ENCODE measurements around the gene ALG13. TPM values are rescaled to one million over a fixed set of nuclear protein-coding genes. Genes with fewer than 3 reads are reported as not detected.

The ALG13 gene
- polyA plus RNA-seq, 1 experiment: 52.2 TPM

GRCh38 chrX:111743316-111743715 is 62.3 kb downstream of the ALG13 start:
- no peak for TF ChIP-seq CTCF (IDR thresholded peaks at IDR 0.05; ENCODE audit: insufficient read depth, low read depth, low read length)
- CTCF ChIA-PET: no interaction called here
- Histone ChIP-seq H3K27me3 (ENCODE audit: control insufficient read depth, insufficient read depth, low read length) (no peaks in the 10 kb centered on the region), H3K36me3 (ENCODE audit: control insufficient read depth, insufficient read depth, low read length) (no peaks in the 10 kb centered on the region; the same call in 1 of the 2 replicates), H3K4me3 (ENCODE audit: low read depth, low read length) (no peak overlapping the region)
- DNase-seq (ENCODE audit: low read depth): no peak
- POLR2A ChIA-PET: interaction anchor here (0.8 kb wide), 1 partner anchor 776 kb away, joined by 5 read pairs; no protein-coding TSS in a partner anchor

- H3K27me3 ChIP-seq (ENCODE audit: control insufficient read depth, insufficient read depth, low read length): no peaks in the 10 kb centered on the region
- H3K4me3 ChIP-seq (ENCODE audit: low read depth, low read length): no peak overlapping the region
- TF ChIP-seq CTCF (IDR thresholded peaks at IDR 0.05; ENCODE audit: insufficient read depth, low read depth, low read length): no peak
- DNase-seq (ENCODE audit: low read depth): no peak
- ChIA-PET POLR2A (no interaction called here), CTCF (no interaction called here)
- no peaks in the 10 kb centered on the region for H3K36me3 ChIP-seq (ENCODE audit: control insufficient read depth, insufficient read depth, low read length)
Observed at GRCh38 chrX:111756486-111756885, 75.5 kb downstream of the ALG13 start.

GRCh38 chrX:111759686-111760085 is 78.7 kb downstream of the ALG13 start:
- H3K36me3 ChIP-seq (ENCODE audit: control insufficient read depth, insufficient read depth, low read length): no peaks in the 10 kb centered on the region
- TF ChIP-seq CTCF (IDR thresholded peaks at IDR 0.05; ENCODE audit: insufficient read depth, low read depth, low read length): no peak
- no peak overlapping the region for H3K4me3 ChIP-seq (ENCODE audit: low read depth, low read length)
- POLR2A ChIA-PET: no interaction called here
- no peaks in the 10 kb centered on the region for H3K27me3 ChIP-seq (ENCODE audit: control insufficient read depth, insufficient read depth, low read length)
- DNase-seq (ENCODE audit: low read depth): no peak
- CTCF ChIA-PET: no interaction called here

- TF ChIP-seq CTCF (IDR thresholded peaks at IDR 0.05; ENCODE audit: insufficient read depth, low read depth, low read length): no peak
- Histone ChIP-seq H3K36me3 (ENCODE audit: control insufficient read depth, insufficient read depth, low read length) (no peaks in the 10 kb centered on the region), H3K4me3 (ENCODE audit: low read depth, low read length) (no peak overlapping the region), H3K27me3 (ENCODE audit: control insufficient read depth, insufficient read depth, low read length) (no peaks in the 10 kb centered on the region)
- DNase-seq (ENCODE audit: low read depth): no peak
- ChIA-PET POLR2A (no interaction called here), CTCF (no interaction called here)
Observed at GRCh38 chrX:111761578-111762135, 80.7 kb downstream of the ALG13 start.

GRCh38 chrX:111778591-111778990 is 97.6 kb downstream of the ALG13 start:
- no peak for DNase-seq (ENCODE audit: low read depth)
- no peak for TF ChIP-seq CTCF (IDR thresholded peaks at IDR 0.05; ENCODE audit: insufficient read depth, low read depth, low read length)
- ChIA-PET CTCF (no interaction called here), POLR2A (no interaction called here)
- Histone ChIP-seq H3K27me3 (ENCODE audit: control insufficient read depth, insufficient read depth, low read length) (no peaks in the 10 kb centered on the region), H3K36me3 (ENCODE audit: control insufficient read depth, insufficient read depth, low read length) (no peaks in the 10 kb centered on the region), H3K4me3 (ENCODE audit: low read depth, low read length) (no peak overlapping the region)

Measured in BJ (cell line).